ENCODE measurements around the gene POP4.

- no peak for TF ChIP-seq CTCF (IDR thresholded peaks at IDR 0.05)
- no peak for TF ChIP-seq POLR2A (IDR thresholded peaks at IDR 0.05)
These were observed 32.6 kb upstream of the POP4 start for GRCh38 chr19:29573486-29573885.
